GM15510 (cell line): ENCODE data around the gene IER2.

Experiments used
- POLR2A ChIP-seq: IDR thresholded peaks from 3 replicates; pipeline ENCODE4 v1.6.1; 2011; ENCODE audit warnings: borderline replicate concordance; ENCODE audit not compliant: insufficient read length; ENCODE audit errors: extremely low read depth

IER2 gene

DNA sequence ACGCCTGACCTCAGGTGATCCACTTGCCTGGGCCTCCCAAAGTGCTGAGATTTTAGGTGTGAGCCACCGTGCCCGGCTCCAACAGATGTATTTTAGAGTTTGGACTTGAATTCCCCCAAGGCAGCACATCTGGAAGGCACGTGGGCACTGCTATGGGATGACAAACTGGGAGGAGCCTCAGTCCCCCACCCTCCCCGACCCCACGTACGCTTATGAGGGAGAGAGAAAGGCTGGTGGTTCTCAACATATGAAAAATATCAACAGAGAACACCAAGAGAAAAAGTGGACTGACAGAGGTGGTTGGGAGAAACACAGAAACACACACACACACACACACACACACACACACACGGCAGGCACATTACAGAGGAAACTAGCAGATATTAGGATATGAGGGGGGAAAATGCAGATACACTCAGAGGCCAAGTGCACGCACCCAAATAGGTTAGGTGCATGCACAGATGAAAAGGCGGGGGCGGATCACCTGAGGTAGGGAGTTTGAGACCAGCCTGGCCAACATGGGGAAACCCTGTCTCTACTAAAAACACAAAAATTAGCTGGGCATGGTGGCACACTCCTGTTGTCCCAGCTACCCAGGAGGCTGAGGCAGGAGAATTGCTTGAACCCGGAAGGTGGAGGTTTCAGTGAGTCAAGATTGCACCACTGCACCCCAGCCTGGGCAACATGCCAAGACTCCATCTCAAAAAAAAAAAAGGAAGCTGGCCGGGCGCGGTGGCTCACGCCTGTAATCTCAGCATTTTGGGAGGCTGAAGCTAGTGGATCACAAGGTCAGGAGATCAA, 3.2 kb upstream of the IER2 start:
- TF ChIP-seq POLR2A: no peak

DNA sequence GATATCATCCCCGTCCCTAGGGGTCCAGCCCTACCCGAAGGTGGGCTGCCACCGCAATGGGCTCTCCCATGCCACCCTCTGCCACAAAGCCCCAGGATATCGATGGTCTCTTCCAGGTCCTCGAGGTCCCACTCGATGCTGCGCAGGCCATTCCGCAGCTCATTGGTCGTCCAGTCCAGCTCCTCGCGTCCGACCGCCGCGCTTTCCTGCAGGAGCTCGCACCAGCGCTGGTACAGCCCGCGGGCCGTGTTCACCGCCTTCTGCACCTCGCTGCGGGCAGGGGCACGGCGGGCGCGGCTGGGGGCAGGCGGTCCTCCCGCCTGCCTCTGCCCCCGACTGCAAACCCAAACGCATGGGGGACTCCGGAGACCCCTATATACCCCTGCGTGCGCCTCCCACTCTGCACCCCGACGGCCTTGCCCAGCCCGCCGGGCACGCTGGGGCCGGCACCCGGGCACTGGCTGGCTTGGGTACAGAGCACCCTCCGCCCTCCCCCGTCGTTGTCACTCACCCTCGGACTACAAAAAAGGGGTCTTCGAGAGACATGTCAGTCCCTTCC, 504 bp upstream of the IER2 start:
- TF ChIP-seq POLR2A: no peak

DNA sequence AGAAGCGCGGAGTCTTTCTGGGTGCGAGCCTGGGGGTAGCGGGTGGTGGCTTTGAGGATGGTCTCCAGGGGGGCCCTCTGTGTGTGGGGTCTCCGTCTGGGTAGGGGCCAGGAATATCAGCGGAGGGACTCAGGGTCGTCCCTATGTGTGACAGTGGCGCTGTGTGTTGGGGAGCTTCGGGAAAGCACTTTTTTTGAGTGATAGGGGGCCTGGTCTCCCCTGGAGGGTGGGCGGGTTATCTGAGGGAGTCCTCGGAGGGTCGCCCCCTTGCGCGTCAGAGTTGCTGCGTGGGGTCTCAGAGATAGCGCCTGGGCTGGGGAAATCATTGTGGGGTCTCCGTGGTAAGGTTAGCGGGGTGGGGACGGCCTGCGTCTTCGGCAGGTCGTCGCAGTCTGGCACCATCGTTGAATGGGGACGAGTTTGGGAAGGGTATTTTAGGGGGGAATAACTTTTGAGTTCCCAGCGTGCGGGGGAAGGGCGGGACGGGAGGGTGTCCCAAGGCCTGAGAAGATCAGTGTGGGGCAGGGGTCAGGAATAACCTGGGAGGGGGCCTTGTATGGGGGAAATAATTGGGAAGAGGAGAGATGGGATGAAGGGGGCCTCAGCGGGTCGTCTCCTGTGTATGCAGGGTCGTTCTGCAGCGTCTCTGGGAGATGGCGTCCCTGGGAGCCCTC, 857 bp downstream of the IER2 start:
- TF ChIP-seq POLR2A: no peak

DNA sequence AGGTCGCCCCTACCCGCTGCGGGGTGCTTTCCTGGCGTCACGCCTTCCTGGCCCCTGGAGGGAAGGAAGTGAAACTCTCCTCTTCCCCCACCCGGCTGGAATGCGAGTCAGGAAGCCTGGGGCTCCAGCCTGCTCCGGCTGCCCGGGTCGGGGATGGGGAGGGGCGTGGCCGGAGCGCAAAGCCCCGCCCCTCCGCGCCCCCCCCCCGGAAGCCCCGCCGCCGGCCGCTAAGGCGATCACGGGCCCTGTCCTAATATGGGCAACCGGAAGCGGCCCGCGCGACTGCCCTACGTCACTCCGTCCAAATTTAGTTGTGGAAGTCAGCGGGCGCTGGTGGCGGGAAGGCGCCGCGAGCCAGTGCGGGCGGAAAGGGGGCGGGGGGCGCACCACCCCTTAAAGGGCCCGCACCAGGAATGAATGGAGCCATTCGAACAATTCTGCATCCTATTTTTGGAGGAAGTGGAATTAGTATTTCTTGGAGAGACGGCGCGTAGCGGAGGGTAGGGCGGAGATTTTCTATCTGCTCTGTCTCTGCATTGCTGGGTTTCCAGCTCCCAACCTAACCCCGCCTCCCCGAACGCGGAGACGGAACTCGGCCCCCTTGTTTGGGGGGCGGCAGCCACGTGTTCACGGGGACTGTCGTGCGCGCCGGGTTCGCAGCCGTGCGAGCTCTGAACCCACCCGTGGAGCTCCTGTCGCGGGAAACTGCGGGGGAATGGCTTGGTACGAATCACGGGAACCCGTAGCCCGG, 1.6 kb downstream of the IER2 start:
- peak; percentile 56 for TF ChIP-seq POLR2A

DNA sequence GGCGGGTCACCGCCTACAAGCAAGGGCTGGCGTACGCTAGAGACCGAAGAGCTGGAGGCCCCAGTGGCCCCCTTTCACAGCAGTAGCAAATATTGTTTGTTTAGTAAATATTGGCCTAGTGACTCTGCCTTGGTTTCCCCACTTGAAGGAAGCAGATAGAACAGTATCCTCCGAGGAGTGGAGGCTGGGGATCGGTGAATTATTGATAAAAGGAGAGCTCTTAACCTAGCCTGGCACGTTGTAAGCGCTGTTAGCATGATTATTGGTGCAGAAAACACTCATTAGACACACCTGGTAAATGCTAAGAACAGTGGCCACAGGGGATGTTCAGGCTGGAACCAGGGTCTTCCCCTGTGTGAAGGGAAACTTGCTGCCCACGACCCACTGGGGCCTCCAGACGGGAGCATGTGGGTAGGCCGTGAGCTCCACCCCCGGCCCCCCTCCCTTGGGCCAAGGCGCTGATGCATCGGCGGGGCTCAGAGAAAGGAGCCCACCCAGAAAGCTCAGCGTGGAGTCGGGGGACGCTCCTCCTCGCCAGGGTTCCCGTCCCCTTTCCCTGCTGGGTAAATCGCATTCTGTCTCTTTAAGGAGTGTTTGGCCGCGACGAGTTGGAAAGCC, 2.3 kb downstream of the IER2 start:
- no peak for TF ChIP-seq POLR2A

DNA sequence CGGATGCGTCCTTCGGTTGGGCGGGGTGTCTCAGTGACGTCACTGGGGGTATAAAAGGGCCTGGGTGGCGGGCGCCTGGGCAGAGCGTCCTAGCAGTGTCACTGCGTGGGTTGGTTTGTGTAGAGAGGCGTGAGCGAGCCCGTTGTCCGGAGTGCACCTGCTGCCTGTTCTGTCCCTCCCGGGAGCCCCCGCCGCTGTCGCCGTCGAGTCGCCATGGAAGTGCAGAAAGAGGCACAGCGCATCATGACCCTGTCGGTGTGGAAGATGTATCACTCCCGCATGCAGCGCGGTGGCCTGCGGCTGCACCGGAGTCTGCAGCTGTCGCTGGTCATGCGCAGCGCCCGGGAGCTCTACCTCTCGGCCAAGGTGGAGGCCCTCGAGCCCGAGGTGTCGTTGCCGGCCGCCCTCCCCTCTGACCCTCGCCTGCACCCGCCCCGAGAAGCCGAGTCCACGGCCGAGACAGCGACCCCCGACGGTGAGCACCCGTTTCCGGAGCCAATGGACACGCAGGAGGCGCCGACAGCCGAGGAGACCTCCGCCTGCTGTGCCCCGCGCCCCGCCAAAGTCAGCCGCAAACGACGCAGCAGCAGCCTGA, 2.9 kb downstream of the IER2 start:
- peak; percentile 100 for TF ChIP-seq POLR2A

DNA sequence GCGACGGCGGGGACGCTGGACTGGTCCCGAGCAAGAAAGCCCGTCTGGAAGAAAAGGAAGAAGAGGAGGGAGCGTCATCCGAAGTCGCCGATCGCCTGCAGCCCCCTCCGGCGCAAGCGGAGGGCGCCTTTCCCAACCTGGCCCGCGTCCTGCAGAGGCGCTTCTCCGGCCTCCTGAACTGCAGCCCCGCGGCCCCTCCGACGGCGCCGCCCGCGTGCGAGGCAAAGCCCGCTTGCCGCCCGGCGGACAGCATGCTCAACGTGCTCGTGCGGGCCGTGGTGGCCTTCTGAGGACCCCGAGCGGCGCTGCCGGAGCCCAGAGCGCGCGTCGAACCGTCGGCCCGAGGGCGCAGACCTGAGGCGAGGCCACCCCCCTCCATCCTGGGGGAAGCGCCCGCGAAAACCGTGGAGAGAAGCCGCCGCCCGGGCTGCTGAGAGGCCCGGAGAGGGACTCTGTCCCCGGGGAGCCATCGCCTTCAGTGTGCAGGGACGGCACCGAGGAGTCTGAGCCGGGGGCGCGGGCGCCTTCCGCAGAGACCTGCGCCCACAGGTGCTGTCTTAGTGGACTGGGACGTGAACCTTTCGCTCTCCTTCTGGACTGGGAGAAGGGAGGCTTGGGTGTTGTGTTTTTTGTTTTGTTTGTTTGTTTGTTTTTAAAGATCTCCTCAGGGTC, 3.5 kb downstream of the IER2 start:
- TF ChIP-seq POLR2A: no peak

DNA sequence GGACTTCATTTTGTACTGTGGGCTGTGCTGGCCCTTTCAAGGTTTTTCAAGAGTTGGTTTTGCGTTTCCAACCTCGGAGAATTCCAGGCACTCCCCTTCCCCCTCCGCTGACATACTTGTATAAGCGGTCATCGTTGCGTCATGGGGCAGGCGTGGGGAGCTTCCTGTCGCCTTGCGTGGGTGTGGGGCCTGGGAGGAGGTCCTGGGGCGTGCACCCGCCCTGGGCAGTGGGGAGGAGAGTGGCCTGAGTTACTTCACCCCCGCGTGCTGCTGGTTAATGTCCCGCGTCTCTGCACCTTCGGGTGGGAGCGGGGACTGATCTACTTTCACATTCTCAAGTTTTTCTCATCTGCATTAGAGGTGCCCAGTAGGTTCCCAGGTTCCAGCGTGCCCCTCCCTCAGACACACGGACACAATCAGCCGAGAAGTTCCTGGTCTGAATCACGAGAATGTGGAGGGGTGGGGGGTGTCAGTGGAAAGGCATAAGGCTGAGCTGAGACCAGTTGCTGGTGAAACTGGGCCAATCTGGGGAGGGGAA, 4.1 kb downstream of the IER2 start:
- peak; percentile 63 for TF ChIP-seq POLR2A

DNA sequence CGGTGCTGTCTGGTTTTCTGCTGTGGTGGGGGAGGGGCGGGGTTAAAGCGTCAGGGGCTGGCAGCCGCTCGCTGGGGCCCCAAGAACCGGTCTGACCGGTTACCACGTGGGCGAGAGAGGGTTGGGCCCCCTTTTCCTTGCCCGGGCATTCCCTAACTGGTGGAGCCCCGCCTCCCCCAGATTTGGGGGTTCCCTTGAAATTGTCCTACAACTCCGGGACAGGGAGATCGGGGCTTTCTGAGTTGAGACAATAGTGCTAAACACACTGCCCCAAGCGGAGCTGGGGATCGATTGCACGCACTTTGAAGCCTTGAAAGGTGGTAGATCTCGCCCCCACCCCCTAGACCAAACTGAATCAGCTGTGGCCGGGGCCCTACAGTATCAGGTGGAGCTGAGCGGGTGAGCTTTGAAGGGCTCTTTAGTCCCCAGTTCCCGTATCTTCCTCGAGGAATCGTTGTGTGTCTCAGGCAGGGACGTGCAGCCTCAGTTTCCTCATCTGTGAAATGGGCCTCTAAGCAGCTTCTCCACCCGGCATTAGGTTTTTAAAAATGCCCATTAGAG, 4.8 kb downstream of the IER2 start:
- peak; percentile 18 for TF ChIP-seq POLR2A

DNA sequence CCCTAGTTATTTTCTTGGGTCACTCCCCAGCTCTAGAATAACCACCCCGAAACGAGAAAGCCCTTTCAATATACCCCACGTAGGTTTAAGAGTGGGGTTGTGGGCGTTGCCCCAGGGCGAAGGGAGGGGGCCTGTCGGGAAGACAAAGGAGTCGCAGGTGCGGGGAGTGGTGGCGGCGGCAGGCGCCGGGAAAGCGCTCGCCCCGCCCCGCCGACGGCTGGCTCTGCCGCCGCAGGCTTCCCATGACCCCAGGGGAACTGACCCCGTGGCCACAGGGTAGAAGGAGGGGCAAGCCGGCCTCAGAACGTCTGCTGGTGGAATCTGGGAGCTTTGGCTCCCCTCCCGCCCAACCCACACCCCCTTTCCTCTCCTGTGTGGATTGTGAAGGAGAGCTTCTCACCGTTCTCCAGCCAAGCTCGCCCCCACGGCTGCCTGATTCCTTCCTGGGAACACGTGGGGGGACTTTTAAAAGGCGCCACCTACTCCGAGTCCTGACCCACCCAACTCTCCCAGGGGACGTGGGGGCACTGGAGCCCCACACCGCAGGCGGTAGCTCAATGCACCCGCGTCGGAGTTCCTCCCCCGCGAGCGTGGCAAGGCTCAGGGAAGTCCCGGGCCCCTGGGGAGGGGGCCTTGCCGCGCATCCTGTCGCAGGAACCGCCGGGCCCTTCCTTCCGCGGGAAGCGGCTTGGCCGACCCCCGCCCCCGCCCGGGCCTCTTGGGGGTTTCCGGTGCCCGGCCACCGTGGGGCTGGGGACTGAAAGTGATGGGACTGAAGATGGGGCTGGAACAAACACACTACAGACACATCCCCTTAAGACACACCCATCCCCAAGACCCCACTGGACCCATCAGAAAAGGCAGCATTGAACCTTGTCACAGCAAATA, 5.5 kb downstream of the IER2 start:
- peak; percentile 35 for TF ChIP-seq POLR2A

DNA sequence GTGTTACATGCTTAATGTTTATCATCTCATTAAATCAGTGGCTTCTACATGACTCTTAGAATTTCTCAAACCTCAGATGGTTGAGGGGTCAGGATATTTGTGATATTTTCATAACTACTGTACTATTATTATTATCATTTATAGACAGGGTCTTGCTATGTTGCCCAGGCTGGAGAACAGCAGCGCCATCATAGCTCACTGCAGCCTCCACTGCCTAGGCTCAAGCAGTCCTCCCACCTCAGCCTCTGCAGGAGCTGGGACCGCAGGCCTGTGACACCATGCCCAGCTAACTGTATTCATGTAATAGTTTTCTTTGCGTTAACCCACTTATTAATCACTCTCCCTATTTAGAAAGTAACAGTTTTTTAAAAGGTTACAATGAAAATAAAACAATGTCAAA, 9.5 kb downstream of the IER2 start:
- TF ChIP-seq POLR2A: no peak

DNA sequence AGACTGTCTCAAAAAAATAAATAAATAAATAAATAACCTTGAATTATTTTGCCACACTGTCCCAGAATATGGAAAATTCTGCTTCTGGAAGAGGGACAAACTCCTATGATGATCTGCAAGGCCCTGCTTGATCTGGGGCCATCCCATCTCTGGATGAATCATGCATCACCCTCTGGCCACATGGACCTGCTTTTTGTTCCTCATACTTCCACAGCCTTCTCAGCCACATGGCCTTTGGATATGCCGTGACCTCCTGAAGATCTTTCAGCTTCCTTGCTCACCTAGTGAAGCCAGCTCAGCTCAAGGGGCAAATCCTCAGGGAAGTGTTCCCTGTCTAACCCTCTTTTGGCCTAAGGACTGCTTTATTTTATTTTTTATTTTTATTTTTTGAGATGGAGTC, 10.3 kb downstream of the IER2 start:
- no peak for TF ChIP-seq POLR2A
